Sigmoid colon (tissue), 7 donors: ENCODE measurements around the gene AGAP6. TPM values are rescaled to one million over a fixed set of nuclear protein-coding genes. Genes with fewer than 3 reads are reported as not detected.
"Not testable (repeated sequence)": the region's sequence is repeated elsewhere in the genome, so short reads cannot be mapped to it uniquely, and the experiment has no call there.

Source experiments
- DNase-seq: peaks from one replicate; pipeline ENCODE4 v3.0.0-alpha.2; 2019
- H3K27ac ChIP-seq, 4 donors: fragments of 200-600 bp; sonication (generic); one replicate each; pipeline ENCODE4 v1.5.1; 2016 to 2019; ENCODE audit warnings: mild to moderate bottlenecking in 1 of 4
- H3K27me3 ChIP-seq, 3 donors: fragments of 200-600 bp; sonication (generic); one replicate each; pipeline ENCODE4 v1.5.1; 2019; ENCODE audit warnings: mild to moderate bottlenecking in 1 of 3
- H3K36me3 ChIP-seq, 4 donors: fragments of 200-600 bp; sonication (generic); one replicate each; pipeline ENCODE4 v1.5.1; 2016 to 2019
- H3K4me1 ChIP-seq, 4 donors: fragments of 200-600 bp; sonication (generic); one replicate each; pipeline ENCODE4 v1.5.1; 2017 to 2019
- H3K4me3 ChIP-seq, 4 donors: fragments of 200-600 bp; sonication (generic); one replicate each; pipeline ENCODE4 v1.5.1; 2017 to 2019; ENCODE audit warnings: mild to moderate bottlenecking in 2 of 4, moderate library complexity in 1 of 4
- H3K9me3 ChIP-seq, 4 donors: fragments of 200-600 bp in 3 of 4; sonication (generic) in 3 of 4; one replicate each; pipeline versions ENCODE4 v1.5.1 to v1.6.1; 2013 to 2019
- WGBS, 2 donors: extraction: QIAGEN DNeasy Blood & Tissue Kit; methylation state at CpG; one replicate each; pipeline ENCODE4 v1.1.7; 2013; 5-methylcytosine and 5-hydroxymethylcytosine counted together
- intact Hi-C: fragments of 100-400 bp; cut with DNase I; formaldehyde crosslinking; loops from one replicate; pipeline ENCODE4 v1.15.1; 2023
- polyA plus RNA-seq, 3 donors: library from polyadenylated mRNA; stranded (reverse); fragments of 200-250 nt; gene quantifications; one replicate each; pipeline ENCODE4 v1.2.3, GENCODE V29; 2013
- small RNA-seq, 3 donors: library from RNA; depleted of rRNA; stranded (forward); fragments of <200 nt; gene quantifications; one replicate each; pipeline ENCODE3, GENCODE V24; 2016
- total RNA-seq, 4 donors: library from RNA; depleted of rRNA; stranded (reverse); fragments of >200 nt; gene quantifications; one replicate each; pipeline ENCODE4 v1.1.0, GENCODE V29; 2016
- donor health status: healthy with polysubstance abuse.
- donor health status: Bipolar disorder and iron deficiency.
- donor health status: healthy.

The AGAP6 gene
- total and polyA plus RNA-seq, 7 donors: 1.2 to 27.1 (median 12.8) TPM

GRCh38 chr10:50052778-50053376 lies 64.7 kb downstream of the AGAP6 start:
- intact Hi-C loops, DNase-seq: not testable (repeated sequence)
- 61 to 65% methylated on average over 6 of the region's 6 CpGs for WGBS, 2 donors

DNA sequence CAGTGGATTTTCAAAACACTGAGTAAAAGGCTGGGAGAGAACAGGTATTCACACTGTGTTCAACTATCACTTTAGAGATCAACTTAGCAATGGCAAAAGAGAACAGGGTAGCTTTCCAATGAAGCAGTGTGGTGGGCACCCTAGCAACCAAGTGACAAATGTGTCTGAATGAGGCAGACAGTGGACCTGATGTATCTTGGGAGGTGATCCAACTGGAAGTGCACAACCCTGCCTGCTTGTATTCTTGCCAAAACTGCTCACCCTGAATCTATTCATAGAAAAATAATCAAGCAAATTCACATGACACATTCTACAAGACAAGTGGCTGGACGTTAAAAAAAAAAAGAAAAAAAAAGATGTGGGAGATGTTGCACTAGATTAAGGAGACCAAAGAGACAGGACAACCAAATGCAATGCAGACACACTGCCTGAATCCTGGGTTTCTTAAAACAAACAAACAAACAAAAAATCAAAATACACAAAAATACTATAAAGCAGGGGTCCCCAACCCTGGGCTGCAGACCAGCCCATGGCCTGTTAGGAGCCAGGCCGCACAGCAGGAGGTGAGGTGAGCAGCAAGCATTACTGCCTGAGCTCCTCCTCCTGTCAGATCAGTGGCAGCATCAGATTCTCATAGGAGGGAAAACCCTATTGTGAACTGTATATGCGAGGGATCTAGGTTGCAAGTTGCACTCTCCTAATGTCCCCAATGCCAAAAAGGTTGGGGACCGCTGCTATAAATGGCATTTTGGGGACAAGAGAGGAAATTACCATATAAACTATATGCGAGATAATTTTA lies 67.5 kb downstream of the AGAP6 start:
- H3K9me3 ChIP-seq, DNase-seq, H3K4me3 ChIP-seq, H3K27ac ChIP-seq, intact Hi-C loops, H3K4me1 ChIP-seq, H3K27me3 ChIP-seq, H3K36me3 ChIP-seq: not testable (repeated sequence)
- WGBS, 2 donors: 61 to 80% methylated on average over 5 of the region's 5 CpGs

More at GRCh38 chr10:50052778-50053376, 64.7 kb downstream of the AGAP6 start:
- not testable (repeated sequence) for H3K4me1 ChIP-seq, H3K4me3 ChIP-seq, H3K27me3 ChIP-seq, H3K9me3 ChIP-seq, H3K27ac ChIP-seq, H3K36me3 ChIP-seq

GRCh38 chr10:50056654-50057053 lies 68.4 kb downstream of the AGAP6 start:
- H3K27ac ChIP-seq, H3K27me3 ChIP-seq, H3K4me1 ChIP-seq, H3K9me3 ChIP-seq, H3K36me3 ChIP-seq, H3K4me3 ChIP-seq, DNase-seq, intact Hi-C loops: not testable (repeated sequence)
- WGBS, 2 donors: 14 to 72% methylated on average over 8 of the region's 8 CpGs

GRCh38 chr10:50058727-50059126 lies 70.5 kb downstream of the AGAP6 start:
- intact Hi-C loops, H3K36me3 ChIP-seq: not testable (repeated sequence)
- WGBS, 2 donors: 18 to 60% methylated on average over 1 of the region's 1 CpG

DNA sequence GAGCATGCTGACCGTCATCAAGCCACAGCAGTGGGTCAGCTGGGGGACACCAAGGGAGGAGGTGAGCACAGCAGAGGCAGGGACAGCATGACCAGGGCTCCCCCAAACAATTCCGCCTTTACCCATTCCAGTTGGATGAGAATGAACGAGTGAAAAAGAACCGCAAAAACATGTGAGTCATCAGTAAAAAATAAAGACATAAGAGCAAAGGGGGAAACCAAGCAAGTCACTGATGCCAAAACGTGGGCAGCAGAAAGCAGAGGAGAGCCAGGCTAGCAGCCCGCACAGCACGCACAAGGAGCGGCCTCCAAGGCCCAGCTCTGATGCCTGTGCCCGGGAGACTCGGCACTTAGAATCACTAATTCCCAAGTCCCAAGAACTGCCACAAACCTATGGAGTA lies 71.7 kb downstream of the AGAP6 start:
- DNase-seq, H3K36me3 ChIP-seq, H3K27ac ChIP-seq, H3K27me3 ChIP-seq, H3K4me3 ChIP-seq, H3K4me1 ChIP-seq, intact Hi-C loops, H3K9me3 ChIP-seq: not testable (repeated sequence)
- WGBS, 2 donors: 90 to 94% methylated on average over 10 of the region's 10 CpGs

More at GRCh38 chr10:50058727-50059126, 70.5 kb downstream of the AGAP6 start:
- not testable (repeated sequence) for H3K4me3 ChIP-seq, H3K4me1 ChIP-seq, H3K9me3 ChIP-seq, H3K27me3 ChIP-seq, DNase-seq, H3K27ac ChIP-seq

Small RNA genes within 50 kb of the gene (small RNA-seq; reads per million reads assigned to genes)
- gene RNA5SP317 (0 reads per million in 3 donors), gene SNORA74C-2 (0 reads per million in 3 donors)

Other genes with a start within 250 kb of the AGAP6 start
- gene OGDHL, start 226.1 kb upstream of the AGAP6 start, total RNA-seq: 1 to 10 TPM in 3 of 4 donors, under 1 TPM in 1; 0.82 to 6.1 (median 2.2) TPM
- 1 to 10 TPM in 2 of 3 donors, under 1 TPM in 1; 0.46 to 2.4 (median 1.2) TPM for gene OGDHL, start 226.1 kb upstream of the AGAP6 start, polyA plus RNA-seq
- gene PARG, start 46.4 kb upstream of the AGAP6 start, total RNA-seq: 10 to 100 TPM; 24.7 to 48.5 (median 30.6) TPM
- gene PARG, start 46.4 kb upstream of the AGAP6 start, polyA plus RNA-seq: 10 to 100 TPM in 2 of 3 donors, 1 to 10 TPM in 1; 7.2 to 13.9 (median 11.1) TPM
- gene TIMM23B, start 46.4 kb upstream of the AGAP6 start, total RNA-seq: 10 to 100 TPM; 19.9 to 35.4 (median 24.0) TPM
- 10 to 100 TPM in 1 of 3 donors, 1 to 10 TPM in 2; 3.6 to 10.2 (median 4.4) TPM for gene TIMM23B, start 46.4 kb upstream of the AGAP6 start, polyA plus RNA-seq
- 10 to 100 TPM; 26.7 to 38.5 (median 33.1) TPM for gene WASHC2A, start 79.5 kb downstream of the AGAP6 start, total RNA-seq
- 10 to 100 TPM; 19.8 to 40.9 (median 22.0) TPM for gene WASHC2A, start 79.5 kb downstream of the AGAP6 start, polyA plus RNA-seq